ENCODE data around the gene PIF1. TPM values are rescaled to one million over a fixed set of nuclear protein-coding genes. Genes with fewer than 3 reads are reported as not detected.
"Not testable (repeated sequence)": the region's sequence is repeated elsewhere in the genome, so short reads cannot be mapped to it uniquely, and the experiment has no call there.

PIF1 gene
- total RNA-seq, 1 donor from 2014 or later, result 4.8 TPM

- DNase-seq (ENCODE audit: extremely low spot score, unreplicated experiment), result no peak
- H3K9me3 Mint-ChIP-seq (ENCODE audit: unreplicated experiment), result no peaks in the 10 kb centered on the region
Measured at GRCh38 chr15:64816452-64816851, 9.0 kb downstream of the PIF1 start.

DNA sequence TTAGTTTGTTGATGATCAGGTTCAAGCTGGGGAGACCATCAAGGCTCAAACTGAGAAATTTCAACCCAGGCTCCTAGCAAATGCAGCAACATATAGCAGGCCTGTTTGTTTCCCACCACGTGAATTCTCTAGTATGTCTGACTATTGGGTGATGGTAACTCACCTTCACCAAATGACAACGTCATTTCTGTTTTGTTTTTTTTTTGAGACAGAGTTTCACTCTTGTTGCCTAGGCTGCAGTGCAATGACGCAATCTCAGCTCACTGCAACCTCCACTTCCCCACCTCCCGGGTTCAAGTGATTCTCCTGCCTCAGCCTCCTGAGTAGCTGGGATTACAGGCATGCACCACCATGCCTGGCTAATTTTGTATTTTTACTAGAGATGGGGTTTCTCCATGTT lies 10.5 kb downstream of the PIF1 start:
- H3K27me3 Mint-ChIP-seq (ENCODE audit: unreplicated experiment); H3K27ac Mint-ChIP-seq (ENCODE audit: unreplicated experiment); H3K4me1 Mint-ChIP-seq (ENCODE audit: unreplicated experiment); DNase-seq (ENCODE audit: extremely low spot score, unreplicated experiment); H3K4me3 Mint-ChIP-seq (ENCODE audit: unreplicated experiment); H3K36me3 Mint-ChIP-seq (ENCODE audit: unreplicated experiment); H3K9me3 Mint-ChIP-seq (ENCODE audit: unreplicated experiment): not testable (repeated sequence)

More at GRCh38 chr15:64816452-64816851, 9.0 kb downstream of the PIF1 start:
- Mint-ChIP-seq H3K27ac (ENCODE audit: unreplicated experiment) (no peak overlapping the region), H3K4me3 (ENCODE audit: unreplicated experiment) (no peak overlapping the region), H3K27me3 (ENCODE audit: unreplicated experiment) (no peaks in the 10 kb centered on the region), H3K36me3 (ENCODE audit: unreplicated experiment) (no peaks in the 10 kb centered on the region), H3K4me1 (ENCODE audit: unreplicated experiment) (peaks cover 8% of the 10 kb centered on the region)
- TF ChIP-seq, protein P1, sequence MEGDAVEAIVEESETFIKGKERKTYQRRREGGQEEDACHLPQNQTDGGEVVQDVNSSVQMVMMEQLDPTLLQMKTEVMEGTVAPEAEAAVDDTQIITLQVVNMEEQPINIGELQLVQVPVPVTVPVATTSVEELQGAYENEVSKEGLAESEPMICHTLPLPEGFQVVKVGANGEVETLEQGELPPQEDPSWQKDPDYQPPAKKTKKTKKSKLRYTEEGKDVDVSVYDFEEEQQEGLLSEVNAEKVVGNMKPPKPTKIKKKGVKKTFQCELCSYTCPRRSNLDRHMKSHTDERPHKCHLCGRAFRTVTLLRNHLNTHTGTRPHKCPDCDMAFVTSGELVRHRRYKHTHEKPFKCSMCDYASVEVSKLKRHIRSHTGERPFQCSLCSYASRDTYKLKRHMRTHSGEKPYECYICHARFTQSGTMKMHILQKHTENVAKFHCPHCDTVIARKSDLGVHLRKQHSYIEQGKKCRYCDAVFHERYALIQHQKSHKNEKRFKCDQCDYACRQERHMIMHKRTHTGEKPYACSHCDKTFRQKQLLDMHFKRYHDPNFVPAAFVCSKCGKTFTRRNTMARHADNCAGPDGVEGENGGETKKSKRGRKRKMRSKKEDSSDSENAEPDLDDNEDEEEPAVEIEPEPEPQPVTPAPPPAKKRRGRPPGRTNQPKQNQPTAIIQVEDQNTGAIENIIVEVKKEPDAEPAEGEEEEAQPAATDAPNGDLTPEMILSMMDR (IDR thresholded peaks at IDR 0.05), result no peak

GRCh38 chr15:64814283-64814682 lies 11.2 kb downstream of the PIF1 start:
- H3K27ac Mint-ChIP-seq (ENCODE audit: unreplicated experiment); H3K27me3 Mint-ChIP-seq (ENCODE audit: unreplicated experiment); H3K4me3 Mint-ChIP-seq (ENCODE audit: unreplicated experiment); H3K36me3 Mint-ChIP-seq (ENCODE audit: unreplicated experiment); DNase-seq (ENCODE audit: extremely low spot score, unreplicated experiment); H3K4me1 Mint-ChIP-seq (ENCODE audit: unreplicated experiment); H3K9me3 Mint-ChIP-seq (ENCODE audit: unreplicated experiment): not testable (repeated sequence)

GRCh38 chr15:64813075-64813474 lies 12.4 kb downstream of the PIF1 start:
- TF ChIP-seq, protein P1 (IDR thresholded peaks at IDR 0.05), result no peak
- Mint-ChIP-seq H3K27me3 (ENCODE audit: unreplicated experiment) (no peaks in the 10 kb centered on the region), H3K9me3 (ENCODE audit: unreplicated experiment) (no peaks in the 10 kb centered on the region), H3K4me1 (ENCODE audit: unreplicated experiment) (peaks cover 9% of the 10 kb centered on the region), H3K27ac (ENCODE audit: unreplicated experiment) (no peak overlapping the region), H3K4me3 (ENCODE audit: unreplicated experiment) (no peak overlapping the region), H3K36me3 (ENCODE audit: unreplicated experiment) (no peaks in the 10 kb centered on the region)
- no peak for DNase-seq (ENCODE audit: extremely low spot score, unreplicated experiment)

DNA sequence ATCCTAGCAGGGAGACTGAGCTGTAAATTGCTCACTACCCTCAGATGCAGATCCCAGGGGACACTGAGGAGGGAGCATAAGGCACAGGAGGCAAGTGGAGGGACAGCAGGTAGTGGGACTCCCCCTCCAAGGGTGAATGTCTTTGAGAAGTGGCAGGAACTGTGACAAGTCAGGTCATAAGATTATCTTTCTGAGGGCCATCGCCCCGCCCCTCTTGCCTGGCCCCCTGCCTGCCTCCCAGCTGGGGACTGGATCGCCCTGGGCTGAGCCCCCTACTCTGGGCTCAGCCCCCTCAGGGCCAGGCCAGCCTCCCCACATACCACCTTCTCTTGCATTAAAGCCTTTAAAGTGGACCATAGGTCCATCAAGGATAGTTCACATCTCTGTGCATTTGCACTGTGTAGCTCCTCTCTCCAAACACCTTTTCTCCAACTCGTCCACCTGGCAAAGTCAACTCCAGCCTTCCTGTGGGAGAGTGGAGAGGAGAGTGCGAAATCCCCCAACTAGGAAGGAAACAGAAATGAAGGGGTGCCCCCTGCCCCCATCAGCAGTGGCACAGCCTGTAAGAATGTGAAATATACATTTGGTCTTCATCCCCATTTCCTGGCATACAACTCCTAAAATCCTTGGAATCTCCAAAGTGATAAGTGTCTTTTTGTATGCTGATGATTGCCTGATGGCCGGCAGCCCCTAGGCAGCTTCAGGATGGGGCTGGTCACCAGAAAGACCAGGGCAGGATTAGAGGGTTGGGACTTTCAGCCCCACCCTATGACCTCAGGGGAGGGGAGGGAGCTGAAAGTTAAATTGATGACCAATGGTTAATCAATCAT lies 14.7 kb downstream of the PIF1 start:
- Mint-ChIP-seq H3K4me3 (ENCODE audit: unreplicated experiment) (no peak overlapping the region), H3K36me3 (ENCODE audit: unreplicated experiment) (no peaks in the 10 kb centered on the region), H3K27ac (ENCODE audit: unreplicated experiment) (no peak overlapping the region), H3K9me3 (ENCODE audit: unreplicated experiment) (no peaks in the 10 kb centered on the region), H3K27me3 (ENCODE audit: unreplicated experiment) (no peaks in the 10 kb centered on the region), H3K4me1 (ENCODE audit: unreplicated experiment) (peaks cover 9% of the 10 kb centered on the region)
- TF ChIP-seq, protein P1 (IDR thresholded peaks at IDR 0.05), result no peak
- DNase-seq (ENCODE audit: extremely low spot score, unreplicated experiment), result no peak

GRCh38 chr15:64809649-64810496 lies 15.6 kb downstream of the PIF1 start:
- Mint-ChIP-seq H3K4me1 (ENCODE audit: unreplicated experiment) (peaks cover 9% of the 10 kb centered on the region), H3K27ac (ENCODE audit: unreplicated experiment) (no peak overlapping the region), H3K4me3 (ENCODE audit: unreplicated experiment) (no peak overlapping the region), H3K9me3 (ENCODE audit: unreplicated experiment) (no peaks in the 10 kb centered on the region), H3K36me3 (ENCODE audit: unreplicated experiment) (no peaks in the 10 kb centered on the region), H3K27me3 (ENCODE audit: unreplicated experiment) (no peaks in the 10 kb centered on the region)
- TF ChIP-seq, protein P1 (IDR thresholded peaks at IDR 0.05), result peak; percentile 91
- peak; percentile 92 for DNase-seq (ENCODE audit: extremely low spot score, unreplicated experiment)

Data from osteocyte (in vitro differentiated cells).